GM19035 (cell line): ENCODE measurements around the gene TWNK.
A peak's percentile ranks its signal among the peaks of the same experiment; 100 is the strongest.

Experiments
- ATAC-seq: cut with Tn5 transposase; IDR thresholded peaks from one replicate; pipeline ENCODE4 v1.9.1; 2021; ENCODE audit not compliant: unreplicated experiment

TWNK gene

DNA sequence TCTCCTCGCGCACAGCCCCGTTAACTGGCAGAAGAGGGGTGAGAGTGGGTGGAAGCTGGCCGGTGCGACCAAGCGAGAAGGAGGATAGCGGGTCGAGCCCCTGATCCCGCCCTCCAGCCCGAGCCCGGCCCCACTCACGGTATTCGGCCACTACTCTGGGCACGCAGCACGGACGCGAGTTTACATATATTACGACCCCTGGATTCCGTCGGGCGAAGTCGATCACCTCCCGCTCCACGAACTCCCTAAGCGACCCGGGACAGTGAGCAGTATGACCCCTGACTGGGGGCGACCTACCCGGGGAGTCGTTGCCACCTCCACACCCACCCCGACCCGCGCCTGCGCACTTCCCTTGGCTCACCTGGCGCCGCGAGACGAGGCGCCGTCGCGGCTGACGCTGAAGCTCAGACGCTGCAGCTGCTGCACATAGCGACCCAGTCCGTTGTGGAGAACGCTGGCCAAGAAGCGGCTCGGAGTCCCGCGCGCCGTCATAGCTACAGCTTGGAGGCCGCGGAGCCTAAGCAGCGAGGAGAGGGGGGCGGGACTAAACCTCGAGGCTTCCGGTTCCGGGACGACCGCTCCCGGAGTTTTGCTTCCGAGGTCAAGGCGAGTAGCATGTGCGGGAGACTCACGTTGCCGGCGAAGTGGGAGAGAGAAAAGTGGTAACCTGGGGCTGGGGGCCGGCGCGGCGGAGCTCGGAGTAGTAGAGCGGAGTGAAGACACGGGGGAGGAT, at the start of gene TWNK, which contains the start of gene MRPL43:
Gene TWNK (plus strand): TSS at position 592 of the 733 bp plus-strand sequence. CDS start 668 bp downstream, outside the sequence.
Gene MRPL43 (minus strand): TSS at position 546 of the 733 bp plus-strand sequence. CDS start 54 bp downstream, at position 492.
- peak; percentile 89 for ATAC-seq

GRCh38 chr10:100939763-100940344, 47.5 kb upstream of the TWNK start:
- no peak for ATAC-seq

DNA sequence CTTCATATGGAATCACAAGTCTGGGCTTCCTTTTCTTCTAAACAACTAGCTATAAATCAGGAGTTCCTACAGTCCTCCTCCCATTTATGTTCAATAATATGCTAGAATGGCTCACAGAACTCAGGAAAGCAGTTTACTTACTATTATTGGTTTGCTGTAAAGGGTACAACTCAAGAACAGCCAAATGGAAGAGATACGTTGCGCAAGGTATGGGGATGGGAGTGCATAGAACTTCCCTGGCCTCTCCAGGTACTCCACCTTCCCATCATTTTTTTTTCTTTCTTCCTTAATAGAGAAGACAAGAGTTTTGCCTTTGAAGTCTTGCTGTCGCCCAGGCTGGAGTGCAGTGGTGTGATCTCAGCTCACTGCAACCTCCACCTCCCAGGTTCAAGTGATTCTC, 45.1 kb upstream of the TWNK start:
- no peak for ATAC-seq

DNA sequence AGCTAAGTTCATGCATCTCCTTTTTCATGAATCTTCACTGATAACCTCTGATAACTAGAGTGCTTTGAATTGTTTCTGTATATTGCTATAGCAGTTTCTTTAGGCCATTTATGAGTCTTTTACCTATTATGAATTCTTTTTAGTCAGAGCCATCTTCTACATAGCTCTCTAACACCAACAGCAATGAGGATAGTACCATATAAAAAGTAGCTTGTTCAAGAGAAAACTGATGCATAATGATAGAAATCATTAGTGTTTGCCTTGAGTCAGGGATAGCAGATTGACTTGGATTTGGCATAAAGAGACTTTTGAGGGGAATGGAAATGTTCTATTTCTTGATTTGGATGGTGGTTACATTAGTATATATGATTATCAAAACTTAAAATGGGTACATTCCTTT, 43.8 kb upstream of the TWNK start:
- ATAC-seq, result no peak

DNA sequence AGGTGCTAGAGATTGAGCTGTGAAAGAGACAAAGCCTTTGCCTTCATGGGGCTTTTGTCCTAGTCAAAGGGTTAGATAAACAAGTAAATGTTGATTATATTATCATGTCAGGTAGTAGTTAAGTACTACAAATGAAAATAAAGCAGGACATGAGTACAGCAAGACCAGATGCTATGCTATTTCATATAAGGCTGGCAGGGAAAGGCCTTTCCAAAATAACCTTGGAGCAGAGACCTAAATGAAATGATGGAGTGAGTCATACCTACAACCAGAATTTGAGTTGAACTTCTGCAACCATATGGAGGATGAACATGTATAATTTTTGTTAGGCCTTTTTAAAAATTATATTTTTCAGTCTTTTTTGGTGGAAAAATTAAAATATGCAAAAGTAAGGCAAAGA, 41.6 kb upstream of the TWNK start:
- no peak for ATAC-seq

GRCh38 chr10:100948916-100949315, 38.4 kb upstream of the TWNK start:
- ATAC-seq, result no peak

DNA sequence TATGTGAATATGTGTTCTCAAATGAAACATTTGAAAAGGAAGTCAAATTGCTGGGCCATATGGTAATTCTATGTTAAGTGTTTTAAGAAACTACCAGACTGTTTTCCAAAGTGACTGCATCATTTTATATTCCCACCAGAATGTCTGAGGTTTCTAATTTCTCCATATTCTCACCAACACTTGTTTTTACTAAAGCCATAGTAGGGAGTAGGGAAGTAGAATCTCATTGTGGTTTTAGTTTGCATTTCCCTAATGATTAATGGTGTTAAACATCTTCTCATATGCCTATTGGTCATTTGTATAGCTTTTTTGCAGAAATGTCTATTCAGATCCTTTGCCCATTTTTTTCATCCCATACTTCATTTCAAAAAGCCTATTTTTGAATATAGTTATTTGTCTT, 27.1 kb upstream of the TWNK start:
- no peak for ATAC-seq

DNA sequence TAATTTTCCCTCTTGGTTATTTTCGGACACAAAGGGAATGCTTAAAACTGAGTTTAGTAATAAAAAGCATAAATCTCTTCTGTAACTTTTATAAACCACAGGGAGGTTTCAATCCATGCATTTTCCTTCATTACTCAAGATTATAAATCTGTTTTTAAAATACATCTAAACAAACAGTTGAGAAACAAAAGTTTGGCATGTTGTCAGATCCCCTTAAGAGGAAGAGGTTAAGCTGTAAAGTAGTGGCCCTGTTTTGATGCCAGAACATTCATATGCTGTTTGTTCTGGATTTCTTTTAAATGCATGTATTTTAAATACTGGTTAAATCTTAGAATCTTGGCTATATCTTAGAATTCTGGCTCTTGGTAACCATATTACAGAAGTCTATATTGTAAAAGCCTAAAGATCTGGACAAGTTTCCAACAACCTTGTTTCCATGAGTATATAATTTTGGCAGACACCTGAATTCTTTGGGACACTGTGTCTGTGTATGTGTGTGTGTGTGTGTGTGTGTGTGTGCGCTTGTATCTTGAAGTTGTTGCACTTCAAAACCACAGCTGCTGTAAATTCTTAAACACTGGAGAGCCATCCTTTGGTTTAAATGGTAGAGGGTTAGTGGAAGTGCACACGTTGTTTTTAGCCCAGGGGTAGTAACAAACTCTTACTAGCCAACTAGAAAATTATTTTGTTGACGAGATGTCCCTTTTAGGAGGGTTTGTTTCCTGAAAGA, 24.8 kb upstream of the TWNK start:
- no peak for ATAC-seq

DNA sequence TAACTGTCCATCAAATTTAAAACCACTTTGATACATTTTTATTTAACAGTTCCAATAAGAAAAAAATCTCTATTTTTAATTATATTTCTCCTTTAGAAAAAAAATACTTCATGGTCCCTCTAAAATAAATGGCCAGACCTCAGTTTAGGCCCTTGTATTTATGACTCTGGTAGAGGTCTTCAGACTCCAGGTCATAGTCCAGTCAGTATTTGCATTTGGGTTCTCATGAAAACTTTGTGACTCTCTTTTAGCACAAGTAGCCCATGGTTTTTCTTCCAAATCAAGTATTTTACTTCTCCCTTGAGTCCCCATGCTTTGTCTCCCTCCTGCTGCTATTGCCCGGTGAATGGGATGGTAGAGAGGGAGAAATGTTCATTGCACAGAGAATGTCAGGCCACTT, 23.5 kb upstream of the TWNK start:
- ATAC-seq, result no peak

DNA sequence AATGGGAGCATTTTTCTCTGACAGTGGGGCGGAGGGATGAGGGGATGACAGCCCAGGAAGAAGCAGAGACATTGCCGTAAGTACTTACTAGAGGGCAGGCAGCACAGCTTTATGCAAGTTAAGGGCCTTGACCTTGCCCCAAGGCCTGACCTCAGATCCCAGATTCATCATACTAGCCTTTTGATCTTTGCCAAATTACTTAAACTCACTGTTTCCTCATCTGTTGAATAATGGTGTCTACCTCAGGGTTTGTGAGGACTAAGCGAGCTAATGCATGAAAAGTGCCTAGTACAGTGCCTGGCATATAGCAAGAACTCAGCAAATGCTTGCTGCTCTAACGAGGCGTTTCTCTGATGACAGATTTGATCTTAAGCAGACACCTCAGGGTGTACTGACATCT, 21.5 kb upstream of the TWNK start:
- no peak for ATAC-seq

DNA sequence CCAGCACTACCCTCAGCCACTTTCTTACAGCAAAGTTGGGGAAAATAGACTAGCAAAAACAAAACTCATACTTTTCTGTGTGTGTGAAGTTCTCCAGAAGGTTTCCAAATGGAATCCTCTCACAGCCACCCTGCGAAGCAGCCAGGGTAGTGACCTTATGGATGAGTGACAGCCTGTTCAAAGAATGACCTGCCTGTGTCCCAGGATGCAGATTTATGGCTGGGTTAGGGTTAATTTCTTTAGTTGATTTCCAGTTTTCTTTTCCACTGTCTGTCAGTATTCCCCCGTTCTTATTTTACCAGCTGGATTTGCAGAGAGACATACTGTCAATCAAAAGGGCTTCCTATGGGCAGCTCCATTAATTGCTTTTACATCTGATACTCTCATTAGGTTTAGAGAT, 20.5 kb upstream of the TWNK start:
- ATAC-seq, result no peak

GRCh38 chr10:100967332-100967731, 20.0 kb upstream of the TWNK start:
- ATAC-seq, result no peak

- no peak for ATAC-seq
These were observed 19.1 kb upstream of the TWNK start for GRCh38 chr10:100968062-100968736.

GRCh38 chr10:100968863-100969186, 18.5 kb upstream of the TWNK start:
- ATAC-seq, result no peak

DNA sequence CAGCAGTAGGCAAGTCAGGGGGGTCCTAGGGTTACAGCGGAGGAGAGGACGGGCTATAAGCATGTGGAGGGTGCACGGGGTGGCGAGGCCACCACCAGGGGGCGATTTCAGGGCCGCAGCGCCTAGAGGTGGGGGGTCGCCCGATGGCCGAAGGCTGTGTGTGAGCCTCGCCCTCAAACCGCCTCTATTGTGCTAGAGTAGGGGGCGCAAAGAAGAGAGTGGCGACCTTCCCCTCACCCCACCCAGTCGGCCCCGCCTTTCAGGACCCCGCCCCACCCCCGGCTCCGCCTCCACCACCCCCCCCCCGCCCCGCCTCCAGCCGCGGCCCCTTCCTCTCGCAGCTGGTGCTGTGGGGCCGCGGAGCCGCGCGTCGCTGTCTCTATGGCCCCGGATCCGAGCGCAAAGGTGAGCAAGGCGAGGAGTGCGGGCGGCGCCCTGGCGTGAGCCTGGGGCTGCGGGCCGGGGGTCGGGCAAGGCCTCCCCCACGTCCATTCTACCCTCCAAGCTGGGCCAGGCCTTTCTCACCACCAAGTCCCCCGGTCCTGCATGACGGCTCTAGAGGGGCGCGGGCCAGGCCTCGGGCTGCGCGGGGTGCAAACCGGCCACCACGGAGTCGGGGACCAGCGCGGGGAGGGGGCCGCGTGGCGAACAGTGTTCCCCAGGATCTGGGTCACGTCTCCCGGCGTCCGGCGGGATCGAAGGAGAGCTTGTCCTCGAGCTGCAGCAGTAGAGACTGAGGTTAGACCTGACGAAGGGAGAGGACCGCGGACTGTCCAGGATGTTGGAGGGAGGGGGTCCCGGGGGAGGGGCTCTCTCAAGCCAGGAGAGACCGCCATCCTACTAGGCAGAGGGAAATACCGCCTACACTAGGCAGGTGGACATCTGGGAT, 17.9 kb upstream of the TWNK start, which contains the start of gene SEMA4G:
Gene SEMA4G (plus strand): TSS at position 318 of the 889 bp plus-strand sequence. CDS start 3,409 bp downstream, outside the sequence.
- no peak for ATAC-seq

DNA sequence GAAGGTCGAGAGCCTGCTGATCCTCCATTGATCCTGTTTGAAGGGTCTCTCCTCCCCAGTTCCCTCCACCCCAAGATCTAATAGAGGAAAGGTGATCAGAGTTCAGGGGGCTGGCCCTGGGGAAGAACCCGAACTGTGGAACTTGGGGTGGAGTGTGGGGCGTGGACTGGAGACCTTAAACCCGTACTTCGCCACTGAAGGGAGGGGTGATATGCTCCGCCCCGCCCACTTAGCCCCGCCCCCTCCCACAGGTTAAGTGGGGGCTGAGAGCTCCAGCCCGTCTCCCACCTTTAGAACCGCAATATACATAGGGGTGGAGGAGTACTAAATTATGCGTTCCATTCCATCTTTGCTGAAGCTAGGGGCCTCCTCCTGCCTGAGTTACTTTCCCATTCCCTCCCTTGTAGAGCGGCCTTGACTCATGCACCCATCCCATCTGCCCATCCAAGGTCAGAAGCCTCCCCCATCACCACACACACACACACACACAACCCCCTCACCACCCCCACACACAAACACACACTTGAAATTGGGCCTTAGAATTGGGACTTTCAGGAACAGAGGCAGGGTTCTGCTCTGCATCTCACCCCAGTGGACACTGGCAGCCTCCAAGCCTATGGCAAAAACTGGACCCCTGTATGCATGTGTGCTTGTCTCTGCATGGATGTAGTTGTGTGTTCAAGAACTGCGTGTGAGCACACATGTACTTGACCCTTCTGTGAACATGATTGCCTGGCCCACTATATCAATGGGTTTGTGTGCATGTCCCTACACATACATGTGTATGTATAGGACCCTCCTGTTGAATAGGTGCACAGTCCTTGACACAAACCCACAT, 17.0 kb upstream of the TWNK start:
- no peak for ATAC-seq

- no peak for ATAC-seq
These were observed 16.2 kb upstream of the TWNK start for GRCh38 chr10:100970914-100971811.

GRCh38 chr10:100972115-100972903, 15.0 kb upstream of the TWNK start:
- no peak for ATAC-seq
